H1 (cell line): Measurements from ENCODE around the gene ANKRD13B.

ENCODE experiments used
- CEBPB ChIP-seq: IDR thresholded peaks from 2 replicates; pipeline ENCODE4 v1.6.1; 2012; ENCODE audit warnings: low read depth, low read length
- CHD7 ChIP-seq: fragments of 300-600 bp; sonication (generic); IDR thresholded peaks from 2 replicates; pipeline ENCODE4 v1.7.1; 2012; ENCODE audit warnings: low read length, moderate library complexity, mild to moderate bottlenecking, inconsistent platforms; ENCODE audit not compliant: insufficient replicate concordance
- CREB1 ChIP-seq: IDR thresholded peaks from 2 replicates; pipeline ENCODE4 v1.6.1; 2012; ENCODE audit warnings: inconsistent platforms
- CTBP2 ChIP-seq: IDR thresholded peaks from 2 replicates; pipeline ENCODE4 v1.7.0; 2011; ENCODE audit warnings: borderline replicate concordance, mild to moderate bottlenecking, moderate library complexity, mixed read lengths, low read length; ENCODE audit not compliant: insufficient read depth, insufficient read length
- CTCF ChIP-seq, 3 experiments: IDR thresholded peaks; 1 replicate in 2 of 3; 2 replicates in 1 of 3; pipeline versions ENCODE4 v1.5.1 to v1.6.1; 2011; ENCODE audit warnings: low read length in 3 of 3, mild to moderate bottlenecking in 3 of 3, inconsistent platforms in 2 of 3, low read depth in 1 of 3, moderate library complexity in 1 of 3; ENCODE audit not compliant: insufficient read depth in 1 of 3; ENCODE audit errors: control extremely low read depth in 1 of 3
- E2F6 ChIP-seq: IDR thresholded peaks from 2 replicates; pipeline ENCODE4 v1.6.1; 2012; ENCODE audit warnings: inconsistent platforms
- EP300 ChIP-seq, 2 experiments: IDR thresholded peaks; 1 replicate in 1 of 2; 2 replicates in 1 of 2; pipeline ENCODE4 v1.6.1; 2011 to 2012; ENCODE audit warnings: low read depth in 2 of 2, low read length in 2 of 2, mild to moderate bottlenecking in 2 of 2, borderline replicate concordance in 1 of 2, inconsistent platforms in 1 of 2, moderate library complexity in 1 of 2
- EZH2 ChIP-seq: fragments of 200-600 bp; sonication (generic); IDR thresholded peaks from 2 replicates; pipeline ENCODE4 v1.7.1; 2012; ENCODE audit warnings: low read depth, mild to moderate bottlenecking, moderate library complexity, low read length, inconsistent platforms; ENCODE audit not compliant: severe bottlenecking
- MAX ChIP-seq: IDR thresholded peaks from 2 replicates; pipeline ENCODE4 v1.6.1; 2012; ENCODE audit warnings: inconsistent platforms
- POLR2A ChIP-seq, 2 experiments: IDR thresholded peaks; 1 replicate in 1 of 2; 2 replicates in 1 of 2; pipeline ENCODE4 v1.6.1; 2011; ENCODE audit warnings: low read depth in 2 of 2, low read length in 2 of 2, mild to moderate bottlenecking in 2 of 2; ENCODE audit errors: control extremely low read depth in 1 of 2
- POLR2AphosphoS5 ChIP-seq: IDR thresholded peaks from 2 replicates; pipeline ENCODE4 v1.6.1; 2011; ENCODE audit warnings: low read depth, low read length
- SRF ChIP-seq: IDR thresholded peaks from 2 replicates; pipeline ENCODE4 v1.6.1; 2011; ENCODE audit warnings: mild to moderate bottlenecking, low read depth, low read length, moderate library complexity
- TBP ChIP-seq: IDR thresholded peaks from 2 replicates; pipeline ENCODE4 v1.6.1; 2011; ENCODE audit warnings: low read depth, low read length, improper control_type of control experiment

- TF ChIP-seq CTCF (IDR thresholded peaks at IDR 0.05; ENCODE audit: control extremely low read depth in 1 of 3, insufficient read depth in 1 of 3, low read depth in 1 of 3, low read length in 3 of 3): no peak
- TF ChIP-seq TBP: no peak
- no peak for TF ChIP-seq CTBP2
- no peak for TF ChIP-seq POLR2AphosphoS5
- no peak for TF ChIP-seq CHD7
- TF ChIP-seq POLR2A (IDR thresholded peaks at IDR 0.05; ENCODE audit: control extremely low read depth in 1 of 2, low read depth in 2 of 2, low read length in 2 of 2): no peak
- no peak for TF ChIP-seq MAX
- no peak for TF ChIP-seq EP300 (IDR thresholded peaks at IDR 0.05; ENCODE audit: borderline replicate concordance in 1 of 2, low read depth in 2 of 2, low read length in 2 of 2)
- no peak for TF ChIP-seq CEBPB
- TF ChIP-seq E2F6: no peak
- no peak for TF ChIP-seq EZH2
- no peak for TF ChIP-seq CREB1
- TF ChIP-seq SRF: no peak
These were observed 18.8 kb upstream of the ANKRD13B start for GRCh38 chr17:29573871-29574731.
